ENCODE data around the gene SGK1.
"Not testable (repeated sequence)": the region's sequence is repeated elsewhere in the genome, so short reads cannot be mapped to it uniquely, and the experiment has no call there.

Gene SGK1

DNA sequence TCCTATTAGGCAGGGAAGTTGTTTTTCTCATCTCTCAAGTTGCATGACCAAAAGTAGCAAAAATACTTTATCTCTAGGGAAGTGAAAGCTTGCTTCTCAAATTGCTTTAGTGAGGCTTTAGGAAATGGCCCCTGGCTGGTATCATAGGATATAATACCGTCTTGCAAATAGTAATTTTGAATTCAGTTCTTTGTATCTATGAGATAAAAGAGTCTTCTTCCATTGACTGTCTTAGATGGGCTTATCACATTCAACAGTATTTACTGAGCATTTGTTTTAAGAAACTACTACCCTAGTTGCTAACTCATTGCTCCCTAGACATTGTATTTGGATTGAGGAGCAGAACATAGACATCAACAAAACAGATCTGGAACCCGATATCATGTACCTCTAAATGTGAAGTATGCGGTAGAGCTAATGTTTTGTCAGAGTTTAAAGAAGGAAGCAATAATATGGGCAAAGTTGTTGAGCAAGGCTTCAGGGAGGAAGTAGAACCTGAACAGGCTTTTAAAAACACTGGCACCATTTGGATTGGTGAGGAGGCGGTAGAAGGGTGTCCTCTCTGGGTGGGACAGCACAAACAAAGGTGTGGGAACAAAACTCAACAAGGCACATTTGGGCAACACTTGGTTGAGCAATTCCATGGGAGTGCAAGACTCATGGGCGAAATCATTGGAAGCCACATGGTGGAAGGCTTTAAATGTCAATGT lies 101.5 kb downstream of the SGK1 start:
- DNase-seq, result no peak

- not testable (repeated sequence) for DNase-seq
These were observed 104.5 kb downstream of the SGK1 start for GRCh38 chr6:134213410-134213809.

DNA sequence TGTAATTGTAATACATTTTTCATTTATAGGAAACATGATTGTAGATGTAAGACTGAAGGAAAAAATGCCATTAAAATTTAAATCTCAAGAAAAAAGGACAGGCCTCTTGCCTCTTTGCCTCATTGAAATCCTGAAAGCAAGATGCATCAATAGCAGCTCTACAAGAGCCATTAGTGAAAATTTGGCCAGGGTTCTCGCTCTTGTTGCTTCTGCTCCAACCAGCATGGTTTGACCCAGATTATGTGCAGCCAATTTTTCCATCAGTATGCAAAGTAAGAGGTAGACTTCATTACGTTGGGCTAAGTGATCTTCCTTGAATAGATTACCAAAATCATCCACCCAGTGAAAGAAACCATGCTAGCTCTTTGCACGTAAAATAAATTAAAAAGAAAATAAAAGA lies 106.6 kb downstream of the SGK1 start:
- no peak for DNase-seq

DNA sequence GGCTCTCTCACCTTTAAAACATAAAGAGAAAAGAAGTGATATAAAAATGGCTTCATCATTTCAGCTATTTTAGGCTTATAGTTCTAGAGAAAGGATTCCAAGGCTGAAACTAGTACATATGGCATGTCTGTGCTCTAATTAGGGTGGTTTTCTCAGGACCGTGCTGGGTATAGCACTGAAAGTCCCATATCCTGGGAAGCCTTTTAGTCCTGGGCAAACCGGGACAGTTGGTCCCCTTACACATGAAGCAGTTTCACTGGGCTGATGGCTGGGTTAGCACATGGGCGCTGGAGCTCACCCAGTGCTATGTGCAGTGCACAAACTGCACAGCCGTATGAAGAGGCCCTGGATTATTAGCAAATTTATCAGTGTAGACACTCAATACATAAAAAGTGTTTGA lies 110.5 kb downstream of the SGK1 start:
- DNase-seq, result no peak

GRCh38 chr6:134205366-134205765 lies 112.5 kb downstream of the SGK1 start:
- no peak for DNase-seq

DNA sequence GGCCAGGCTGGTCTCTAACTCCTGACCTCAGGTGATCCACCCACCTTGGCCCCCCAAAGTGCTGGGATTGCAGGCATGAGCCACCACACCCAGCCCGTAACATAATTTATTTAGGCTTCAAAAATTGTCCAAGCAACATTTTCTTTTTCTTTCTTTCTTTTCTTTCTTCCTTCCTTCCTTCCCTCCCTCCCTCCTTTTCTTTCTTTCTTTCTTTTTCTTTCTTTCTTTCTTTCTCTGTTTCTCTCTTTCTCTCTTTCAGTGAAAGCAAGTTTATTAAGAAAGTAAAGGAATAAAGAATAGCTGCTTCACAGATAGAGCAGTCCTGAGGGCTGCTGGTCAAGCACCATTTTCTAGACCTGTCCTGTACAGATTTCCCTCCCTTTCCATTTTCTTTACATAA lies 113.2 kb downstream of the SGK1 start:
- DNase-seq, result not testable (repeated sequence)

DNA sequence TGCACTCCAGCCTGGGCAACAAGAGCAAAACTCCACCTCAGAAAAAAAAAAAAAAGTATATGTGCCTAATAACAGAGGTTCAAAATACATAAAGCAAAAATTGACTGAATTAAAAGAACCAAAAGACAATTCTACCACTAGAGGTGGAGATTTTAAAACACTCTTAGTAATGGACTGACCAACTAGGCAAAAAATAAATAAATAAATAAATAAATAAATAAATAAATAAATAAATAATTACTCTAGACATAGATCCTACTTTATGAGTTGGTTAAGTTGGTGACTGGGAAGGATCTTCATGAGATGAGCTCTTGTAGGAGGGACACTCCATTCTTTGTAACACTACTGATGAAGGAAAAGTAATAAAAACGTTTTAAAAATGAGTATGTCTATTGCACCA lies 113.9 kb downstream of the SGK1 start:
- DNase-seq, result no peak

DNA sequence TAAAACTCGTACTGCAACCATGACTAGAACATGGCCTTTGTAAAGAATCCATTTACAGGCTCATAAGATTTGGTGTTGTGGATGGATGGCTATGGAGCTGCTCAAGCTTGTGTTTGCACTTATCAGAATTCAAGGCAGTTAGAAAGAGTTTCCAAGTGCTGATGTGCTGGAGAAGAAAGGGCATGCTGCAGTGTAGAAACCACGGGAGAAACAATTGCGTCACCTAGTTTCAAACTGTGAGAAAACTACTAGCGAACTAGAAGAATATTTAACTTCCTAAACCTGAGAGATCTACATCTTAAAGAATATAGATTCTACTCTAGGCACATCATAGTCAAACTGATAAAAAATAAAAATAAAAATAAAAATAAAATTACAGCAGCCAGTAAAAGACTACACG lies 116.2 kb downstream of the SGK1 start:
- no peak for DNase-seq

DNA sequence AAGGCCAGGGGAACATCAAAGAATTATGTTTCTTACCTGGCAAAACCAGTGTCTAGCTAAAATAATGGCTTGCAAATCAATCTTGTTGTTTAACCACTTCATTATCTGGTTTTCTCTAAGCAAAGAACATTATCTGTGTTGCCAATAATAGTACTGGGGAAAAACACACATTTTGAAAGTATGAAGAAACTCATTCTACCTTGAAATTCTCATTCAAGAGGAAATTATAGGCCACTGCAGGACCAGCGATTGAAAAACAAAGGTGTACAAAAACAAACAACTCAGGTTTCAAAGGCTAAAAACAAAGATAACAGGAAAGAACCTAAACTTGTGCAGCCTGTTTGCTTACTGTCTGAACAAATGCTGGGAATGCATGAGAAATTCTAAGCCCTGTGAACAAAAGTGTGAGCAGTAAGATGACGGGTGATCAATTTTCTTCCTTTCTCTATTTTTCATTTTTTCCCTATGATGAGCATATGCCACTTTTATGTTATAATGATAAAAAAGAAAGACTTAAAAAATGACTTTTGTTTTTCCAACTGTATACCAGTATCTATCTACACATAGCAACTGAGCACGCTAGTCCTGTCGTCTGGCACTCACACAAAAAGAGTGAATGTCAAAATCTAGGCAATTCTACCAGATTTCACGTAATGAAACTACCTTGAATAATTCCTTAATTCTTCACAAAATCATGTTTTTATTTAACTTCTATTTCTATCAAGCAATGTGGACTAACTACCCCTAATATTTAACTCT lies 117.9 kb downstream of the SGK1 start:
- DNase-seq, result no peak

DNA sequence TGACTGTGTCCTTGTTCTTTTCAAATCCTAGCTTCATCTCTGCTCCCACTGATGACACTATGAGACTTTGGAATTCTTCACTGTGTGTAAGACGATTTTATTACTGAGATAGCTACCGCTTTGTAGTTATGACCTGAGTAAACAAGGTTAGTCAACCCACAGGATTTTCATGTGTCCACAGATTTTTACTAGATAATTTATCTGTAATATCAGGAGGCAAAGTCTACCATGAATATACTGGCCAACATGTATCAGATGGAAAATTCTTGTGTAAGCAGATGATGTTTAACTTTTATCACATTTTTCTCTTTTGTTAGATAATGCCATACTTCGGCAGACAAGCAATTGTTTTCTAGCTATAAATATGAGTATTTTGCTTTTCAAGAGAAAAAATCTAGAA lies 119.8 kb downstream of the SGK1 start:
- DNase-seq, result no peak

GRCh38 chr6:134197685-134198084 lies 120.2 kb downstream of the SGK1 start:
- not testable (repeated sequence) for DNase-seq

DNA sequence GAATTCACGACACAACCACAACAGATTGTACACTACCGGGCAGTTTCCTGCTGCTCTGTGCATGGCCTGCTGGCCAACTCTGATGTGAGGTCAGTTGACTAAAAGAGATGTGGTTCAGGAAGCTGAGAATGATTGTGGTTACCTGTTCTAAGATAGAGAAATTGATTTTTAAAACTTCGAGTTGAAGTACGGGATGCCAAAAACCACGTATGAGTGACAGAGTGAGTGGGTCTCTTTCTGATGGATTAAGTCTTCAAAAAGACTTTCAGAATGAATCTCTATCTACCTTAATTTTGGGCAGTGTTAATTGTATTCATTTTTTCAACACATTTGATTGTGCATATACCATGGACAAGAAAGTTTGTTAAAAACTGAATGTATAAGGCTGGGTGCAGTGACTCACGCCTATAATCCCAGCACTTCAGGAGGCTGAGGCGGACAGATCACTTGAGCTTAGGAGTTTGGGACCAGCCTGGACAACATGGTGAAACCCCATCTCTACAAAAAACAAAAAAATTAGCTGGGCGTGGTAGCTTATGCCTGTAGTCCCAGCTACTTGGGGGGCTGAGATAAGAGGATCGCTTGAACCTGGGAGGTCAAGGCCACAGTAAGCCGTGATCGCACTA lies 121.2 kb downstream of the SGK1 start:
- no peak for DNase-seq

GRCh38 chr6:134195985-134196384 lies 121.9 kb downstream of the SGK1 start:
- no peak for DNase-seq

- DNase-seq, result no peak
These were observed 122.6 kb downstream of the SGK1 start for GRCh38 chr6:134195164-134195906.

DNA sequence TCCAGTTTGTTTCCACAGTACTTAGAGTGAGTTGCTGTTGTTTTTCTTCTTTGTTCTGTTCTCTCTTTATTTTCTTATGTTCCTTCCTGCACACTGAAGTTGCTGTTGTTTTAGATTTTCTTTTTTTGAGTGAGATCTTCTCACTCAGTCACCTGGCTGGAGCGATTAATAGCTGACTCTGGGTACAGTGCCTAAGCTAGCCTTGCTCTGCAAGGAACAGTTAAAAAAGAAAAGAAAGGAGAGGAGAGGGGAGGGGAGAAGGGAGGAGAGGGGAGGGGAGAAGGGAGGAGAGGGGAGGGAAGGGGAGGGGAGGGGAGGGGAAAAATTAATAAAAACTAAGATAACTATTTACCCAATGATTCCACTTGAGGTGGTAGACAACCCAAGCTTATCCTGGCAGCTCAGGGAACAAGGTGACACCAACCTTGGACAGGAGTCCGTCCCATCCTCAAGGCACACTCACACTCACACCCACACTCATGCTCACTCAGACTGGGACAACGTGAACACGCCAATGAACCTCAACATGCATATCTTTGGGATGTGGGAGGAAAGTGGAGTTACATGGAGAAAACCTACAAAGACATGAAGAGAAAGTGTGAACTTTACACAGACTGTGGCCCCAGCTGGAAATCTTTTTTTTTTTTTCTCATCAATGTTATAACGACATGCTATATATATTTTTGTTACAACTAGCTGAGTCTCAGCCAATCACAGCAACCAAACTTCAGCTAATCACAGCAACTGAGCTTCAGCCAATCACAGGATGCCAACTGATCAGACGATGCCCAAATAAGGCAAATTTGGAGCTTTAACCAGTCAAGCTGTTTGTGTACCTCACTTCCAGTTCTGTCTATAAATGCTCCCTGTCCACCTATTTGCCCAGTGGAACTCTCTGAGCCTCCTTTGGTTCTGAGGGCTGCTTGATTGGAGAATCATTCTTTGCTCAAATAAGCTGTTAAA lies 124.1 kb downstream of the SGK1 start:
- no peak for DNase-seq

DNA sequence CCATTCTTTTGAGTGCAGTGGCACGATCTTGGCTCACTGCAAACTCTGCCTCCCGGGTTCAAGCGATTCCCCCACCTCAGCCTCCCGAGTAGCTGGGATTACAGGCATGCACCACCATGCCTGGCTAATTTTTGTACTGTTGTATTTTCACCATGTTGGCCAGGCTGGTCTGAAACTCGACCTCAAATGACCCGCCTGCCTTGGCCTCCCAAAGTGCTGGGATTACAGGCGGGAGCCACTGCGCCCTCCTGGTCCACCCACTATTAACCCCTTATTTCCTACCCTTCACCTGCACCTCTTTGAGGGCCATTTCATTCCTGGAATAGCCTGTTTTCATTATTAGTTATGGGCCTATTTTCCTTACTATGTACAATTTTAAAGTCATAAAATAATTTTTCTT lies 125.3 kb downstream of the SGK1 start:
- not testable (repeated sequence) for DNase-seq

- no peak for DNase-seq
These were observed 127.0 kb downstream of the SGK1 start for GRCh38 chr6:134190883-134191282.

DNA sequence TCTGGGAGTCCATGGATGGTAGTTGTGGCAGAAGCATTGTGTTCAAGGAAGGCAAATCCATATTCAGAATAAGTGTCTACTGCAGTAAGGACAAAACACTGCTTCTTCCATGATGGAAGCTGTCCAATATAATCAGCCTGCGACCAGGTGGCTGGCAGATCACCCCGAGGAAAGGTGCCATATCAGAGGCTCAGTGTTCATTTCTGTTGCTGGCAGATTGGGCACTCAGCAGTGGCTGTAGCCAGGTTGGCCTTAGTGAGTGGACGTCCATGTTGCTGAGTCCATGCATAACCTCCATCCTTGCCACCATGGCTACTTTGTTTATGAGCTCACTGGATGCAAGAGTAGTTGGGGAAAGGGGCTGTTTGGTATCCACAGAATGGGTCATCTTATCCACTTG lies 130.2 kb downstream of the SGK1 start:
- no peak for DNase-seq

DNA sequence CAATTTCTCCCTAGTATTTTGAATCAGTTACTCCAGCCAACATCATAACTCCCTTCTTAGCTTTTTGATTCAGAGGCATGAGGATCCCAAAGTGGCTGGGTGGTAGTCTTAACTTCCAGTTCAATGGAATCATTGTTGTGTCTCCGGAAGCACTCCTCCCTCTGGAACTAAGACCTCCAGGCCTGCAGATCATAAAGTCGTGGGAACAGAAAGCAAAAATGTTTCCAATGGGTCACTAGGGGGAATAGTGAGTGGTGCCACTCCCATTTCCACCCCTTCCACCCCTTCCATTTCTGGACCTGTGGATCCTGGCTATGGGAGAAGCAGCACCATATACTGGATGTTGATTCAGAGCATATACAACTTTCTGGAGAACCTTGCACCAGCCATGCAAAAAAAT lies 130.8 kb downstream of the SGK1 start:
- DNase-seq, result no peak

- DNase-seq, result no peak
These were observed 131.6 kb downstream of the SGK1 start for GRCh38 chr6:134186355-134186754.

GRCh38 chr6:134185277-134185676 lies 132.6 kb downstream of the SGK1 start:
- DNase-seq, result no peak

- DNase-seq, result no peak
These were observed 134.1 kb downstream of the SGK1 start for GRCh38 chr6:134183844-134184243.

All from CD4-positive, alpha-beta T cell treated with Interleukin-12 subunit alpha and Interleukin-12 subunit beta, for 1 hour (primary cell).